ENCODE measurements around the gene URAD. TPM values are rescaled to one million over a fixed set of nuclear protein-coding genes. Genes with fewer than 3 reads are reported as not detected.

URAD gene
- total RNA-seq, 2 donors from 2014 or later: not detected

DNA sequence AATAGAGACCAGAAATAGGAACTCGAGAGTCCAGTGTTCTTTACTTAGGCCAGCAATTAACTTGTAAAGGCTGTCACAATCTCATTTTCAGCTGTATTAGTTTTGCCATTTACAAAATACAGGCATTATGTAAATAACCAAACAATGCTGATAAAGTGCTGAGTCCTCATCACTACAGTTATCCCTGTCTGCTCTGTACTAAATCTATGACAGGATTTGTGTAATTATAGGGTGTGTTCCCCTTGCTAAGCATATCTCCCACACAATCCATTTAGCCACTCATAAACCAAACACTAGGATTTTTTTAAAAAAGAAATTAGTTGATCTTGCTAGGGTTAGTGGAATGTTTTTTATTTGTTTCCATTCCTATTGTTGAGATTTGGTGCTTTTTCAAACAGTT lies 45.5 kb downstream of the URAD start:
- WGBS: 36% methylated on average over 1 of the region's 1 CpG
- DNase-seq (ENCODE audit: low spot score): no peak
- no peak overlapping the region for H3K27ac ChIP-seq
- H3K4me3 ChIP-seq: no peak overlapping the region
- no peaks in the 10 kb centered on the region for H3K36me3 ChIP-seq
- TF ChIP-seq, protein P1, sequence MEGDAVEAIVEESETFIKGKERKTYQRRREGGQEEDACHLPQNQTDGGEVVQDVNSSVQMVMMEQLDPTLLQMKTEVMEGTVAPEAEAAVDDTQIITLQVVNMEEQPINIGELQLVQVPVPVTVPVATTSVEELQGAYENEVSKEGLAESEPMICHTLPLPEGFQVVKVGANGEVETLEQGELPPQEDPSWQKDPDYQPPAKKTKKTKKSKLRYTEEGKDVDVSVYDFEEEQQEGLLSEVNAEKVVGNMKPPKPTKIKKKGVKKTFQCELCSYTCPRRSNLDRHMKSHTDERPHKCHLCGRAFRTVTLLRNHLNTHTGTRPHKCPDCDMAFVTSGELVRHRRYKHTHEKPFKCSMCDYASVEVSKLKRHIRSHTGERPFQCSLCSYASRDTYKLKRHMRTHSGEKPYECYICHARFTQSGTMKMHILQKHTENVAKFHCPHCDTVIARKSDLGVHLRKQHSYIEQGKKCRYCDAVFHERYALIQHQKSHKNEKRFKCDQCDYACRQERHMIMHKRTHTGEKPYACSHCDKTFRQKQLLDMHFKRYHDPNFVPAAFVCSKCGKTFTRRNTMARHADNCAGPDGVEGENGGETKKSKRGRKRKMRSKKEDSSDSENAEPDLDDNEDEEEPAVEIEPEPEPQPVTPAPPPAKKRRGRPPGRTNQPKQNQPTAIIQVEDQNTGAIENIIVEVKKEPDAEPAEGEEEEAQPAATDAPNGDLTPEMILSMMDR (IDR thresholded peaks at IDR 0.05): no peak
- no peak for TF ChIP-seq POLR2A (IDR thresholded peaks at IDR 0.05)
- no peak for TF ChIP-seq POLR2AphosphoS5 (IDR thresholded peaks at IDR 0.05)
- intact Hi-C loops (cut with DNase I): no loop called here
- no peaks in the 10 kb centered on the region for H3K4me1 ChIP-seq (replicated peaks)
- no peaks in the 10 kb centered on the region for H3K27me3 ChIP-seq (replicated peaks; ENCODE audit: insufficient read depth)
- no peaks in the 10 kb centered on the region for H3K9me3 ChIP-seq

- intact Hi-C loops (cut with DNase I): no loop called here
- no peak for DNase-seq (ENCODE audit: low spot score)
- H3K27me3 ChIP-seq (replicated peaks; ENCODE audit: insufficient read depth): peaks cover 16% of the 10 kb centered on the region
- WGBS: 75% methylated on average over 2 of the region's 2 CpGs
- no peaks in the 10 kb centered on the region for H3K4me1 ChIP-seq (replicated peaks)
- H3K27ac ChIP-seq: no peak overlapping the region
- H3K9me3 ChIP-seq: no peaks in the 10 kb centered on the region
- H3K4me3 ChIP-seq: no peak overlapping the region
- no peak for TF ChIP-seq POLR2A (IDR thresholded peaks at IDR 0.05)
- no peak for TF ChIP-seq POLR2AphosphoS5 (IDR thresholded peaks at IDR 0.05)
- TF ChIP-seq, protein P1 (IDR thresholded peaks at IDR 0.05): no peak
- H3K36me3 ChIP-seq: no peaks in the 10 kb centered on the region
These were observed 54.7 kb downstream of the URAD start for GRCh38 chr13:27933580-27934328.

GRCh38 chr13:27933118-27933517 lies 55.4 kb downstream of the URAD start:
- no peak overlapping the region for H3K4me3 ChIP-seq
- WGBS: 67% methylated on average over 1 of the region's 1 CpG
- peaks cover 22% of the 10 kb centered on the region for H3K27me3 ChIP-seq (replicated peaks; ENCODE audit: insufficient read depth)
- H3K9me3 ChIP-seq: no peaks in the 10 kb centered on the region
- intact Hi-C loops (cut with DNase I): no loop called here
- no peaks in the 10 kb centered on the region for H3K4me1 ChIP-seq (replicated peaks)
- DNase-seq (ENCODE audit: low spot score): no peak
- TF ChIP-seq, protein P1 (IDR thresholded peaks at IDR 0.05): no peak
- TF ChIP-seq POLR2AphosphoS5 (IDR thresholded peaks at IDR 0.05): no peak
- no peak for TF ChIP-seq POLR2A (IDR thresholded peaks at IDR 0.05)
- H3K36me3 ChIP-seq: no peaks in the 10 kb centered on the region
- no peak overlapping the region for H3K27ac ChIP-seq

- H3K4me1 ChIP-seq (replicated peaks): no peaks in the 10 kb centered on the region
- H3K36me3 ChIP-seq: no peaks in the 10 kb centered on the region
These were observed 58.6 kb downstream of the URAD start for GRCh38 chr13:27929868-27930267.

More at GRCh38 chr13:27929868-27930267, 58.6 kb downstream of the URAD start:
- no peak overlapping the region for H3K4me3 ChIP-seq
- H3K9me3 ChIP-seq: no peaks in the 10 kb centered on the region
- TF ChIP-seq, protein P1 (IDR thresholded peaks at IDR 0.05): no peak
- TF ChIP-seq POLR2AphosphoS5 (IDR thresholded peaks at IDR 0.05) (no peak), POLR2A (IDR thresholded peaks at IDR 0.05) (no peak)
- peaks cover 50% of the 10 kb centered on the region for H3K27me3 ChIP-seq (replicated peaks; ENCODE audit: insufficient read depth)
- no peak overlapping the region for H3K27ac ChIP-seq
- no peak for DNase-seq (ENCODE audit: low spot score)
- intact Hi-C loops (cut with DNase I): no loop called here

Measured in prostate gland (tissue), 2 donors.